H9 (cell line): ENCODE data around the gene DBN1. TPM values are rescaled to one million over a fixed set of nuclear protein-coding genes. Genes with fewer than 3 reads are reported as not detected.

Experiments used
- DNase-seq: peaks from one replicate; pipeline ENCODE4 v3.0.0-alpha.2; 2017
- H2AFZ ChIP-seq: one replicate; pipeline ENCODE4 v1.6.1; 2013; ENCODE audit warnings: mild to moderate bottlenecking, low read length, control low read depth, moderate library complexity
- H2AK5ac ChIP-seq: 2 replicates; pipeline ENCODE4 v1.6.1; 2013; ENCODE audit warnings: low read length, control low read depth, mixed read lengths; ENCODE audit not compliant: insufficient read length
- H2BK120ac ChIP-seq: one replicate; pipeline ENCODE4 v1.6.1; 2013; ENCODE audit warnings: low read depth, mild to moderate bottlenecking, low read length, control low read depth, inconsistent platforms; ENCODE audit not compliant: poor library complexity, severe bottlenecking
- H2BK12ac ChIP-seq: 2 replicates; pipeline ENCODE4 v1.6.1; 2013; ENCODE audit warnings: low read length, control low read depth, mixed read lengths, low read depth; ENCODE audit not compliant: insufficient read length
- H2BK15ac ChIP-seq: 2 replicates; pipeline ENCODE4 v1.6.1; 2013; ENCODE audit warnings: low read depth, low read length, control low read depth
- H2BK20ac ChIP-seq: one replicate; pipeline ENCODE4 v1.6.1; 2013; ENCODE audit warnings: low read depth, mild to moderate bottlenecking, low read length, control low read depth, inconsistent platforms; ENCODE audit not compliant: poor library complexity, severe bottlenecking
- H2BK5ac ChIP-seq: 2 replicates; pipeline ENCODE4 v1.6.1; 2013; ENCODE audit warnings: low read length, control low read depth, mixed read lengths; ENCODE audit not compliant: insufficient read length
- H3K14ac ChIP-seq: 2 replicates; pipeline ENCODE4 v1.6.1; 2013; ENCODE audit warnings: low read length, control low read depth; ENCODE audit not compliant: insufficient read depth
- H3K18ac ChIP-seq: 2 replicates; pipeline ENCODE4 v1.6.1; 2013; ENCODE audit warnings: low read depth, mild to moderate bottlenecking, mixed read lengths, low read length, control low read depth; ENCODE audit not compliant: insufficient read length
- H3K23ac ChIP-seq: 2 replicates; pipeline ENCODE4 v1.6.1; 2013; ENCODE audit warnings: low read length, control low read depth, mixed read lengths, low read depth; ENCODE audit not compliant: insufficient read length
- H3K23me2 ChIP-seq: 2 replicates; pipeline ENCODE4 v1.6.1; 2013; ENCODE audit warnings: low read depth, mild to moderate bottlenecking, mixed read lengths, low read length, control low read depth; ENCODE audit not compliant: insufficient read length, poor library complexity, severe bottlenecking
- H3K27ac ChIP-seq: 2 replicates; pipeline ENCODE4 v1.5.1; 2013; ENCODE audit warnings: low read length, control low read depth, mixed read lengths, low read depth; ENCODE audit not compliant: insufficient read length
- H3K27me3 ChIP-seq: 2 replicates; pipeline ENCODE4 v1.6.1; 2013; ENCODE audit warnings: low read length, control low read depth, inconsistent platforms; ENCODE audit not compliant: insufficient read depth
- H3K4ac ChIP-seq: 2 replicates; pipeline ENCODE4 v1.6.1; 2013; ENCODE audit warnings: low read depth, mild to moderate bottlenecking, control low read depth, inconsistent platforms, low read length, moderate library complexity
- H3K4me1 ChIP-seq: 2 replicates; pipeline ENCODE4 v1.6.1; 2013; ENCODE audit warnings: low read length, control low read depth, inconsistent platforms; ENCODE audit not compliant: insufficient read depth
- H3K4me2 ChIP-seq: 2 replicates; pipeline ENCODE4 v1.6.1; 2013; ENCODE audit warnings: low read length, control low read depth, mixed read lengths; ENCODE audit not compliant: insufficient read length, insufficient read depth
- H3K56ac ChIP-seq: 2 replicates; pipeline ENCODE4 v1.6.1; 2013; ENCODE audit warnings: low read depth, mild to moderate bottlenecking, mixed read lengths, low read length, control low read depth; ENCODE audit not compliant: insufficient read length
- H3K79me1 ChIP-seq: 2 replicates; pipeline ENCODE4 v1.6.1; 2013; ENCODE audit warnings: low read depth, mild to moderate bottlenecking, moderate library complexity, low read length, control low read depth, inconsistent platforms; ENCODE audit not compliant: insufficient read depth, poor library complexity, severe bottlenecking
- H3K79me2 ChIP-seq: 2 replicates; pipeline ENCODE4 v1.6.1; 2013; ENCODE audit warnings: low read length, control low read depth, inconsistent platforms; ENCODE audit not compliant: insufficient read depth
- H3K9ac ChIP-seq: 2 replicates; pipeline ENCODE4 v1.6.1; 2013; ENCODE audit warnings: low read length, control low read depth, mixed read lengths; ENCODE audit not compliant: insufficient read length; ENCODE audit errors: extremely low read depth
- H3K9me3 ChIP-seq: one replicate; pipeline ENCODE4 v1.6.1; 2013; ENCODE audit warnings: low read depth, low read length, inconsistent platforms; ENCODE audit not compliant: control insufficient read depth
- H3T11ph ChIP-seq: one replicate; pipeline ENCODE4 v1.6.1; 2013; ENCODE audit warnings: mild to moderate bottlenecking, low read length, control low read depth, inconsistent platforms
- H4K20me1 ChIP-seq: one replicate; pipeline ENCODE4 v1.6.1; 2013; ENCODE audit not compliant: control insufficient read depth, insufficient read length, insufficient read depth
- H4K5ac ChIP-seq: 2 replicates; pipeline ENCODE4 v1.6.1; 2013; ENCODE audit warnings: low read depth, mild to moderate bottlenecking, mixed read lengths, low read length, control low read depth; ENCODE audit not compliant: insufficient read length
- H4K8ac ChIP-seq: replicated peaks from 2 replicates; pipeline ENCODE4 v1.6.1; 2013; ENCODE audit warnings: low read length, control low read depth, mixed read lengths, low read depth; ENCODE audit not compliant: insufficient read length
- H4K91ac ChIP-seq: 2 replicates; pipeline ENCODE4 v1.6.1; 2013; ENCODE audit warnings: low read depth, mild to moderate bottlenecking, moderate library complexity, mixed read lengths, low read length, control low read depth; ENCODE audit not compliant: insufficient read length
- H3K27ac Mint-ChIP-seq, 3 experiments: 2 replicates in 2 of 3; 3 replicates in 1 of 3; pipeline ENCODE4 v1.8.0; 2020 to 2021; ENCODE audit warnings: mixed read lengths in 3 of 3, mild to moderate bottlenecking in 1 of 3, moderate library complexity in 1 of 3
- H3K27me3 Mint-ChIP-seq: 2 replicates; pipeline ENCODE4 v1.8.0; 2021; ENCODE audit warnings: low read depth, mild to moderate bottlenecking, moderate library complexity, mixed read lengths
- H3K36me3 Mint-ChIP-seq, 3 experiments: 2 replicates in 2 of 3; 3 replicates in 1 of 3; pipeline ENCODE4 v1.8.0; 2020 to 2021; ENCODE audit warnings: low read depth in 3 of 3, mixed read lengths in 3 of 3; ENCODE audit not compliant: insufficient read depth in 1 of 3
- H3K4me1 Mint-ChIP-seq, 2 experiments: 2 replicates each; pipeline ENCODE4 v1.8.0; 2020; ENCODE audit warnings: mixed read lengths in 2 of 2
- H3K4me3 Mint-ChIP-seq, 2 experiments: 2 replicates in 1 of 2; 3 replicates in 1 of 2; pipeline ENCODE4 v1.8.0; 2020 to 2021; ENCODE audit warnings: mild to moderate bottlenecking in 2 of 2, mixed read lengths in 2 of 2, moderate library complexity in 1 of 2
- H3K9me3 Mint-ChIP-seq, 2 experiments: 2 replicates in 1 of 2; 3 replicates in 1 of 2; pipeline ENCODE4 v1.8.0; 2020; ENCODE audit warnings: mild to moderate bottlenecking in 2 of 2, mixed read lengths in 2 of 2, moderate library complexity in 1 of 2
- WGBS: extraction: QIAGEN DNeasy Blood & Tissue Kit; methylation state at CpG from one replicate; pipeline ENCODE4 v1.1.7; 2013; ENCODE audit warnings: missing lambda C conversion rate, low lambda C conversion rate, mixed read lengths; ENCODE audit not compliant: insufficient read length; ENCODE audit errors: extremely low coverage; 5-methylcytosine and 5-hydroxymethylcytosine counted together
- total RNA-seq: library from RNA; stranded (reverse); gene quantifications from 2 replicates; pipeline ENCODE4 v1.2.1, GENCODE V29; 2021
- TF ChIP-seq, protein P1 (sequence below): fragments of 200-600 bp; sonication (generic); conservative IDR thresholded peaks from 3 replicates; pipeline ENCODE4 v1.8.0; 2021; ENCODE audit warnings: antibody characterized with exemption, mild to moderate bottlenecking

The DBN1 gene
- total RNA-seq, 1 experiment from 2014 or later: 340 TPM

DNA sequence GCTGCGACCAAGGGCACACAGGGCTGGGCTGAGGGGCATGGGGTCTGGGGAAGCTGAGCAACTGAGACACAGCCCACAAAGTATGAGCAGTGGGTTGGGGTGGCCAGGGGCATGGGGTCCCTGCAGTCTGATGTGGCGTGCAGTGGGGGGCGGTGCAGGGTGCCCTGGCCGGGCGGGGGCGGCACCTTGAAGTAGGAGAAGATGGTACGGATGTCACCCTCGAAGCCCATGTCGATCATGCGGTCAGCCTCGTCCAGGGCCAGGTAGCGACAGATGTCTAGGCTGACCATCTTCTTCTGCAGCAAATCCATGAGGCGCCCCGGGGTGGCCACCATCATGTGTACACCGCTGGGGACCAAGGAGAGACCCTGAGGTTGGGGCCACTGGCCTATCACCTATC lies 40.1 kb upstream of the DBN1 start:
- Histone ChIP-seq H3K4me1 (no peaks in the 10 kb centered on the region; the same call in 1 of the 2 replicates), H3K23ac (no peak overlapping the region), H3K4me2 (no peak overlapping the region), H2BK12ac (no peak overlapping the region), H4K20me1 (no peaks in the 10 kb centered on the region), H3K18ac (no peak overlapping the region), H2BK20ac (no peak overlapping the region), H2BK120ac (no peak overlapping the region), H4K8ac (no peak overlapping the region), H2BK15ac (no peak overlapping the region), H3T11ph (no peak overlapping the region), H3K9me3 (no peaks in the 10 kb centered on the region), H3K27ac (no peak overlapping the region), H4K91ac (no peak overlapping the region), H3K4ac (no peak overlapping the region), H3K27me3 (no peaks in the 10 kb centered on the region), H3K79me1 (peaks cover 6% of the 10 kb centered on the region), H2AK5ac (no peak overlapping the region), H4K5ac (no peak overlapping the region), H3K56ac (no peak overlapping the region), H3K9ac (no peak overlapping the region), H2BK5ac (no peak overlapping the region), H3K23me2 (peaks cover 4% of the 10 kb centered on the region), H2AFZ (no peak overlapping the region), H3K79me2 (peaks cover 5% of the 10 kb centered on the region; the same call in 1 of the 2 replicates), H3K14ac (no peak overlapping the region)
- Mint-ChIP-seq H3K27ac (no peak overlapping the region), H3K4me1 (peaks cover 29 to 38% of the 10 kb centered on the region in 2 experiments), H3K4me3 (no peak overlapping the region), H3K27me3 (peaks cover 3% of the 10 kb centered on the region; the same call in 1 of the 2 replicates), H3K36me3 (peaks cover 44 to 71% (median 57%) of the 10 kb centered on the region in 3 experiments), H3K9me3 (0 out of 5 replicates have a peak, but pooled peaks cover 0 to 3% of the 10 kb centered on the region in 2 experiments)
- no peak for DNase-seq
- TF ChIP-seq, protein P1, sequence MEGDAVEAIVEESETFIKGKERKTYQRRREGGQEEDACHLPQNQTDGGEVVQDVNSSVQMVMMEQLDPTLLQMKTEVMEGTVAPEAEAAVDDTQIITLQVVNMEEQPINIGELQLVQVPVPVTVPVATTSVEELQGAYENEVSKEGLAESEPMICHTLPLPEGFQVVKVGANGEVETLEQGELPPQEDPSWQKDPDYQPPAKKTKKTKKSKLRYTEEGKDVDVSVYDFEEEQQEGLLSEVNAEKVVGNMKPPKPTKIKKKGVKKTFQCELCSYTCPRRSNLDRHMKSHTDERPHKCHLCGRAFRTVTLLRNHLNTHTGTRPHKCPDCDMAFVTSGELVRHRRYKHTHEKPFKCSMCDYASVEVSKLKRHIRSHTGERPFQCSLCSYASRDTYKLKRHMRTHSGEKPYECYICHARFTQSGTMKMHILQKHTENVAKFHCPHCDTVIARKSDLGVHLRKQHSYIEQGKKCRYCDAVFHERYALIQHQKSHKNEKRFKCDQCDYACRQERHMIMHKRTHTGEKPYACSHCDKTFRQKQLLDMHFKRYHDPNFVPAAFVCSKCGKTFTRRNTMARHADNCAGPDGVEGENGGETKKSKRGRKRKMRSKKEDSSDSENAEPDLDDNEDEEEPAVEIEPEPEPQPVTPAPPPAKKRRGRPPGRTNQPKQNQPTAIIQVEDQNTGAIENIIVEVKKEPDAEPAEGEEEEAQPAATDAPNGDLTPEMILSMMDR: no peak
- WGBS: no CpG with 5 or more reads among the region's 15 CpGs
